Astrocyte (in vitro differentiated cells and primary cell): Measurements from ENCODE around the gene KLHL10. TPM values are rescaled to one million over a fixed set of nuclear protein-coding genes. Genes with fewer than 3 reads are reported as not detected.
"Not testable (repeated sequence)": the region's sequence is repeated elsewhere in the genome, so short reads cannot be mapped to it uniquely, and the experiment has no call there.

Experiments used
- DNase-seq: peaks from one replicate; pipeline ENCODE4 v3.0.0-alpha.2; 2010; ENCODE audit warnings: low read depth
- FAIRE-seq: peaks from 2 replicates; lab custom pipeline; 2011; peaks lifted over from hg19 to GRCh38; lab: Jason Lieb, UNC
- H2AFZ ChIP-seq: 2 replicates; pipeline ENCODE4 v1.6.0; 2012; ENCODE audit warnings: low read depth, low read length, inconsistent platforms
- H3K27ac ChIP-seq: 2 replicates; pipeline ENCODE4 v1.5.1; 2011; ENCODE audit warnings: low read depth, low read length, inconsistent platforms
- H3K27me3 ChIP-seq: 2 replicates; pipeline ENCODE4 v1.6.0; 2011; ENCODE audit warnings: low read length, inconsistent platforms; ENCODE audit not compliant: insufficient read depth
- H3K36me3 ChIP-seq: 2 replicates; pipeline ENCODE4 v1.5.1; 2011; ENCODE audit warnings: low read length, inconsistent platforms; ENCODE audit not compliant: insufficient read depth
- H3K4me1 ChIP-seq: 2 replicates; pipeline ENCODE4 v1.5.1; 2011; ENCODE audit warnings: low read length, inconsistent platforms; ENCODE audit not compliant: insufficient read depth
- H3K4me2 ChIP-seq: 2 replicates; pipeline ENCODE4 v1.6.0; 2012; ENCODE audit warnings: low read length, inconsistent platforms
- H3K4me3 ChIP-seq: 2 replicates; pipeline ENCODE4 v1.5.1; 2011; ENCODE audit warnings: low read depth, mild to moderate bottlenecking, low read length, inconsistent platforms; ENCODE audit not compliant: insufficient read depth
- H3K79me2 ChIP-seq: 2 replicates; pipeline ENCODE4 v1.6.0; 2012; ENCODE audit warnings: mild to moderate bottlenecking, low read length, inconsistent platforms; ENCODE audit not compliant: insufficient read depth
- H3K9ac ChIP-seq: 2 replicates; pipeline ENCODE4 v1.6.0; 2012; ENCODE audit warnings: mild to moderate bottlenecking, low read length, inconsistent platforms
- H3K9me3 ChIP-seq: 2 replicates; pipeline ENCODE4 v1.5.1; 2012; ENCODE audit warnings: low read depth, mild to moderate bottlenecking, low read length, inconsistent platforms; ENCODE audit not compliant: insufficient read depth
- H4K20me1 ChIP-seq: 2 replicates; pipeline ENCODE4 v1.6.0; 2012; ENCODE audit warnings: low read length, inconsistent platforms; ENCODE audit not compliant: insufficient read depth
- H3K27ac Mint-ChIP-seq: one replicate; pipeline ENCODE4 v1.8.0; 2021; ENCODE audit warnings: mild to moderate bottlenecking, mixed read lengths; ENCODE audit not compliant: unreplicated experiment
- H3K27me3 Mint-ChIP-seq: one replicate; pipeline ENCODE4 v1.8.0; 2021; ENCODE audit warnings: low read depth, mixed read lengths; ENCODE audit not compliant: unreplicated experiment
- H3K36me3 Mint-ChIP-seq: one replicate; pipeline ENCODE4 v1.8.0; 2021; ENCODE audit warnings: low read depth, mixed read lengths; ENCODE audit not compliant: unreplicated experiment
- H3K4me1 Mint-ChIP-seq: one replicate; pipeline ENCODE4 v1.8.0; 2021; ENCODE audit warnings: low read depth, mixed read lengths; ENCODE audit not compliant: unreplicated experiment
- H3K4me3 Mint-ChIP-seq: one replicate; pipeline ENCODE4 v1.8.0; 2021; ENCODE audit warnings: mild to moderate bottlenecking, moderate library complexity, mixed read lengths; ENCODE audit not compliant: unreplicated experiment
- H3K9me3 Mint-ChIP-seq: one replicate; pipeline ENCODE4 v1.8.0; 2021; ENCODE audit warnings: mild to moderate bottlenecking, mixed read lengths; ENCODE audit not compliant: unreplicated experiment
- CTCF ChIP-seq: IDR thresholded peaks from 2 replicates; pipeline ENCODE4 v1.5.1; 2011; ENCODE audit warnings: low read depth, mild to moderate bottlenecking, inconsistent platforms, low read length, moderate library complexity; ENCODE audit not compliant: insufficient read depth
- EZH2 ChIP-seq: IDR thresholded peaks from 2 replicates; pipeline ENCODE4 v1.6.1; 2012; ENCODE audit warnings: mild to moderate bottlenecking, low read length, inconsistent platforms; ENCODE audit not compliant: insufficient read depth
- total RNA-seq: library from RNA; stranded (reverse); gene quantifications from 2 replicates; pipeline ENCODE4 v1.2.1, GENCODE V29; 2021

The KLHL10 gene
- total RNA-seq, 1 donor from 2014 or later, result not detected

DNA sequence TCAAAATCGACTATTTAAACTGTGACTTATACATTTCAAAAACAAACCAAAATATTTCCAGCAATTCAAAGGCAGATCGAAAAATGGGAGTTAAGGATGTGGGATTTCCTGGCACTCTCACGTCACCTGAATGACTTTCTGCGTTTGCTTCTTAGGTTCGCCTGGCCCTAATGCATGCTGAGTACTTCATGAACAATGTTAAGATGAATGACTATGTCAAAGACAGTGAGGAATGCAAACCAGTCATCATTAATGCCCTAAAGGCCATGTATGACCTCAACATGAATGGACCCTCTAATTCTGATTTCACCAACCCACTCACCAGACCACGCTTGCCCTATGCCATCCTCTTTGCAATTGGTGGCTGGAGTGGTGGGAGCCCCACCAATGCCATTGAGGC is 7.3 kb downstream of the KLHL10 start:
- Mint-ChIP-seq H3K9me3 (no peaks in the 10 kb centered on the region), H3K27me3 (peaks cover 2% of the 10 kb centered on the region), H3K4me3 (no peak overlapping the region), H3K27ac (no peak overlapping the region), H3K36me3 (peaks cover 2% of the 10 kb centered on the region), H3K4me1 (no peaks in the 10 kb centered on the region)
- H3K36me3 ChIP-seq, result no peaks in the 10 kb centered on the region
- no peak overlapping the region for H3K4me2 ChIP-seq
- no peaks in the 10 kb centered on the region for H3K27me3 ChIP-seq
- no peak overlapping the region for H3K27ac ChIP-seq
- no peak for FAIRE-seq
- H2AFZ ChIP-seq, result no peak overlapping the region
- no peaks in the 10 kb centered on the region for H3K4me1 ChIP-seq
- peaks cover 10% of the 10 kb centered on the region for H4K20me1 ChIP-seq
- H3K9ac ChIP-seq, result no peak overlapping the region
- peak; percentile 67 for DNase-seq
- H3K4me3 ChIP-seq, result no peak overlapping the region
- no peaks in the 10 kb centered on the region for H3K9me3 ChIP-seq
- H3K79me2 ChIP-seq, result peaks cover 18% of the 10 kb centered on the region
- TF ChIP-seq CTCF, result no peak
- TF ChIP-seq EZH2, result no peak

GRCh38 chr17:41848788-41849187 is 11.2 kb downstream of the KLHL10 start:
- no peaks in the 10 kb centered on the region for H3K27me3 ChIP-seq
- DNase-seq (no peak), FAIRE-seq (no peak)
- Mint-ChIP-seq H3K36me3 (peaks cover 2% of the 10 kb centered on the region), H3K27ac (no peak overlapping the region), H3K9me3 (no peaks in the 10 kb centered on the region), H3K4me1 (no peaks in the 10 kb centered on the region), H3K4me3 (no peak overlapping the region), H3K27me3 (no peaks in the 10 kb centered on the region)
- H2AFZ ChIP-seq, result no peak overlapping the region
- no peak overlapping the region for H3K4me2 ChIP-seq
- H3K4me1 ChIP-seq, result no peaks in the 10 kb centered on the region
- no peak overlapping the region for H3K9ac ChIP-seq
- H4K20me1 ChIP-seq, result peaks cover 20% of the 10 kb centered on the region
- TF ChIP-seq CTCF (no peak), EZH2 (no peak)
- no peaks in the 10 kb centered on the region for H3K9me3 ChIP-seq
- H3K79me2 ChIP-seq, result peaks cover 44% of the 10 kb centered on the region
- H3K27ac ChIP-seq, result no peak overlapping the region
- no peak overlapping the region for H3K4me3 ChIP-seq
- H3K36me3 ChIP-seq, result peaks cover 5% of the 10 kb centered on the region

DNA sequence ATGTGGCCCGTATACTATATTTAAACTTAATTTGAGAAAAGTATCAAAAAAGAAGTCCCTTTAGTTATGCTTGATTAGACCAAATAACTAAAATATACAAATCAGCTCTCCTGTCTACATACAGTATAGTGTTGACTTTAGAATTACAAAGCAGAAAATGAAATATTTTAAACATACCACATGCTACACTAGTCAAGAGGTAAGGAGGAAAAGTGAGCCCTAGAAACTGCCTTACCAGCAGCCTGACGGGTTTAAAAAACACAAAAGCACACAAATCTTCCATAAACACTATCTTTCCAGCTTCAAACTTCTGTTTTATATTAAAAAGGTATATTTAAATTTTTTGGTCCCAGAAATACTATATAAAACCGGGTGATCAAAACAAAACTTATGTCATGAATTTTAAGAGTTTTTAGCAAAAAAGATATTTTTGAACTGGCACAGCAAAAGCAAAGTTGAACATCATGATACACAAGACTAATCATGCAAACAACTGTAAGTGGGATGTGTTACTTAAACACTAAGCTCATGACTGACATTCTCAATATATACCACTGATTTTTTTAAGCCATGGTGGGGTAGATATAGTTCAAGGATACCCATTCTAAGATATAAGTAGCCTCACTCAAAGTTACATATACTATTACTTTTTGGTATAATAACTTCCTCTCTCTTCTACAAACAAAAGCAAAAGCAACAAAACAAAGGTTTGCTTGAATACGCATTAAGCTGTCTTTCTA is 11.8 kb downstream of the KLHL10 start:
- H3K27ac Mint-ChIP-seq, result no peak overlapping the region
- TF ChIP-seq CTCF, result no peak
- TF ChIP-seq EZH2, result no peak
- H3K4me2 ChIP-seq, result no peak overlapping the region
- H3K27me3 ChIP-seq, result no peaks in the 10 kb centered on the region
- H3K9me3 ChIP-seq, result no peaks in the 10 kb centered on the region
- no peak overlapping the region for H3K4me3 ChIP-seq
- H3K4me1 Mint-ChIP-seq, result no peaks in the 10 kb centered on the region
- peaks cover 49% of the 10 kb centered on the region for H3K79me2 ChIP-seq
- peaks cover 2% of the 10 kb centered on the region for H3K36me3 Mint-ChIP-seq
- no peaks in the 10 kb centered on the region for H3K27me3 Mint-ChIP-seq
- H3K36me3 ChIP-seq, result peaks cover 12% of the 10 kb centered on the region
- H4K20me1 ChIP-seq, result peaks cover 25% of the 10 kb centered on the region
- no peaks in the 10 kb centered on the region for H3K4me1 ChIP-seq
- H3K4me3 Mint-ChIP-seq, result no peak overlapping the region
- FAIRE-seq (no peak), DNase-seq (no peak)
- no peak overlapping the region for H2AFZ ChIP-seq
- no peak overlapping the region for H3K27ac ChIP-seq
- no peak overlapping the region for H3K9ac ChIP-seq
- no peaks in the 10 kb centered on the region for H3K9me3 Mint-ChIP-seq

GRCh38 chr17:41851382-41851781 is 13.8 kb downstream of the KLHL10 start:
- not testable (repeated sequence) for H3K4me2 ChIP-seq, H3K4me1 ChIP-seq, H2AFZ ChIP-seq, H3K4me3 Mint-ChIP-seq, DNase-seq, H3K27me3 Mint-ChIP-seq, H3K27ac Mint-ChIP-seq, FAIRE-seq, H3K9ac ChIP-seq, H3K36me3 Mint-ChIP-seq, H3K27me3 ChIP-seq, H3K4me1 Mint-ChIP-seq, H3K27ac ChIP-seq, H3K9me3 Mint-ChIP-seq, H3K4me3 ChIP-seq, H3K9me3 ChIP-seq
- peaks cover 27% of the 10 kb centered on the region for H4K20me1 ChIP-seq
- H3K79me2 ChIP-seq, result peaks cover 60% of the 10 kb centered on the region
- H3K36me3 ChIP-seq, result peaks cover 13% of the 10 kb centered on the region
